ENCODE measurements around the gene DIPK1A. TPM values are rescaled to one million over a fixed set of nuclear protein-coding genes. Genes with fewer than 3 reads are reported as not detected.
"Not testable (repeated sequence)": the region's sequence is repeated elsewhere in the genome, so short reads cannot be mapped to it uniquely, and the experiment has no call there.

Gene DIPK1A
- total RNA-seq, 2 donors from 2014 or later = 8.4 to 9.3 TPM

GRCh38 chr1:92993581-92993980 is 32.3 kb upstream of the DIPK1A start:
- Mint-ChIP-seq H3K9me3 (no peaks in the 10 kb centered on the region), H3K4me1 (ENCODE audit: low read depth) (peaks cover 44% of the 10 kb centered on the region), H3K27me3 (ENCODE audit: low read depth) (peaks cover 8% of the 10 kb centered on the region), H3K4me3 (no peak overlapping the region), H3K36me3 (ENCODE audit: insufficient read depth in 2 of 2) (peaks cover 0 to 2% of the 10 kb centered on the region in 2 donors), H3K27ac (no peak overlapping the region)
- no peak for DNase-seq
- no peak for ATAC-seq (replicated peaks in 1 of 2)

DNA sequence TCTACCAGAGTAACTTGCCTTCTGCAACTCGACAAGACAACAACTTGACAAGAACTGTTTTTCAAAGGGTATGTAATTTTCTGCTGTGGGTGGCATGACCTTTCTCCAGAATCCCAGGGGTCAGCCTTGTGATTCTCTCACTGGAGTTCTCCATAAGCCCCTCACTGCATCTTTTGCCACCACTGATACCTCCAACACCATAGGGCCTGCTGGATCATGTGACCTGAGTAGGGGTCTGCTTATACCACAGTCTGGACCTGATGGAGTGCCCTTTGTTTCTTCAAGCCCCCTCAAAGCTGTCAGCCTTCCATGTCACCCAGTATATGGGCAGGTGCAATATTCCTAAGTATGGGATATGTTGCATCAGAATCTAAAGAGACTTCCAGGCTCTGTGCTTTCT is 31.6 kb upstream of the DIPK1A start:
- Mint-ChIP-seq H3K4me3 (no peak overlapping the region), H3K36me3 (ENCODE audit: insufficient read depth in 2 of 2) (peaks cover 0 to 2% of the 10 kb centered on the region in 2 donors), H3K4me1 (ENCODE audit: low read depth) (peaks cover 51% of the 10 kb centered on the region), H3K27ac (no peak overlapping the region), H3K9me3 (no peaks in the 10 kb centered on the region), H3K27me3 (ENCODE audit: low read depth) (peaks cover 2% of the 10 kb centered on the region)
- DNase-seq (no peak), ATAC-seq (replicated peaks in 1 of 2) (no peak)

GRCh38 chr1:92992054-92992453 is 30.8 kb upstream of the DIPK1A start:
- DNase-seq (no peak), ATAC-seq (replicated peaks in 1 of 2) (no peak)
- Mint-ChIP-seq H3K4me3 (no peak overlapping the region), H3K4me1 (ENCODE audit: low read depth) (peaks cover 59% of the 10 kb centered on the region), H3K9me3 (no peaks in the 10 kb centered on the region), H3K27ac (no peak overlapping the region), H3K36me3 (ENCODE audit: insufficient read depth in 2 of 2) (peaks cover 0 to 2% of the 10 kb centered on the region in 2 donors), H3K27me3 (ENCODE audit: low read depth) (no peaks in the 10 kb centered on the region)

GRCh38 chr1:92990828-92991227 is 29.6 kb upstream of the DIPK1A start:
- DNase-seq (no peak), ATAC-seq (replicated peaks in 1 of 2) (peak; percentile 62 to 64)
- no peaks in the 10 kb centered on the region for H3K9me3 Mint-ChIP-seq
- peak overlapping the region; percentile 56 to 73 for H3K4me3 Mint-ChIP-seq
- H3K36me3 Mint-ChIP-seq (ENCODE audit: insufficient read depth in 2 of 2) = peaks cover 0 to 2% of the 10 kb centered on the region in 2 donors
- peaks cover 70% of the 10 kb centered on the region for H3K4me1 Mint-ChIP-seq (ENCODE audit: low read depth)
- H3K27me3 Mint-ChIP-seq (ENCODE audit: low read depth) = no peaks in the 10 kb centered on the region
- peak overlapping the region; percentile 92 for H3K27ac Mint-ChIP-seq

GRCh38 chr1:92989936-92990583 is 28.8 kb upstream of the DIPK1A start:
- Mint-ChIP-seq H3K27me3 (ENCODE audit: low read depth) (no peaks in the 10 kb centered on the region), H3K36me3 (ENCODE audit: insufficient read depth in 2 of 2) (peaks cover 0 to 2% of the 10 kb centered on the region in 2 donors), H3K4me3 (peak overlapping the region; percentile 46 to 70), H3K27ac (peak overlapping the region; percentile 92), H3K4me1 (ENCODE audit: low read depth) (peaks cover 70% of the 10 kb centered on the region), H3K9me3 (no peaks in the 10 kb centered on the region)
- no peak for DNase-seq
- ATAC-seq (replicated peaks in 1 of 2) = no peak

- H3K4me1 Mint-ChIP-seq (ENCODE audit: low read depth) = peaks cover 76% of the 10 kb centered on the region
These were observed 28.0 kb upstream of the DIPK1A start for GRCh38 chr1:92989253-92989652.

DNA sequence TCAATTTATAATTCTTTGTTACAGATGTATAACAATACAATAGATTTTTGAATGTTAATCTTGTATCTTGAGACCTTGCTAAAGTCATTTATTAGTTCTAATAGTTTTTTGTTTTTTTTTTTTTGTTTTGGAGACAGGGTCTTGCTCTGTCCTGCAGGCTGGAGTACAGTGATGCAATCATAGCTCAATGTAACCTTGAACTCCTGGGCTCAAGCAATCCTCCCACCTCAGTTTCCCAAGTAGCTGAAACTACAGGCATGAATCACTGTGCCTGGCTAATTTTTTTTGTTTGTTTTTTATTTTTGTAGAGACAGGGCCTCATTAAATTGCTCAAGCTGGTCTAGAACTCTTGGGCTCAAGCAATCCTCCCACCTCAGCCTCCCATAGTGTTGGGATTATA is 26.2 kb upstream of the DIPK1A start:
- no peak for DNase-seq
- Mint-ChIP-seq H3K9me3 (peaks cover 4 to 5% of the 10 kb centered on the region in 2 donors), H3K4me1 (ENCODE audit: low read depth) (peaks cover 63% of the 10 kb centered on the region), H3K27ac (no peak overlapping the region), H3K4me3 (no peak overlapping the region), H3K27me3 (ENCODE audit: low read depth) (no peaks in the 10 kb centered on the region), H3K36me3 (ENCODE audit: insufficient read depth in 2 of 2) (peaks cover 3 to 9% of the 10 kb centered on the region in 2 donors)
- peak in 1 of 2 donors; percentile 5 for ATAC-seq (replicated peaks in 1 of 2)

More at GRCh38 chr1:92989253-92989652, 28.0 kb upstream of the DIPK1A start:
- no peaks in the 10 kb centered on the region for H3K9me3 Mint-ChIP-seq
- no peak for DNase-seq
- H3K27ac Mint-ChIP-seq = peak overlapping the region; percentile 92
- peak overlapping the region; percentile 46 to 70 for H3K4me3 Mint-ChIP-seq
- H3K27me3 Mint-ChIP-seq (ENCODE audit: low read depth) = no peaks in the 10 kb centered on the region
- ATAC-seq (replicated peaks in 1 of 2) = peak; percentile 59 to 60
- H3K36me3 Mint-ChIP-seq (ENCODE audit: insufficient read depth in 2 of 2) = peaks cover 0 to 2% of the 10 kb centered on the region in 2 donors

GRCh38 chr1:92985101-92985500 is 23.8 kb upstream of the DIPK1A start:
- Mint-ChIP-seq H3K4me3 (no peak overlapping the region), H3K27me3 (ENCODE audit: low read depth) (no peaks in the 10 kb centered on the region), H3K4me1 (ENCODE audit: low read depth) (peaks cover 68% of the 10 kb centered on the region), H3K9me3 (peaks cover 4 to 5% of the 10 kb centered on the region in 2 donors), H3K36me3 (ENCODE audit: insufficient read depth in 2 of 2) (peaks cover 3 to 7% of the 10 kb centered on the region in 2 donors), H3K27ac (no peak overlapping the region)
- DNase-seq = no peak
- no peak for ATAC-seq (replicated peaks in 1 of 2)

GRCh38 chr1:92980732-92981647 is 19.7 kb upstream of the DIPK1A start:
- DNase-seq (peak; percentile 41 to 65), ATAC-seq (replicated peaks in 1 of 2) (peak; percentile 83 to 89)
- peaks cover 3 to 7% of the 10 kb centered on the region in 2 donors for H3K36me3 Mint-ChIP-seq (ENCODE audit: insufficient read depth in 2 of 2)
- peaks cover 62% of the 10 kb centered on the region for H3K4me1 Mint-ChIP-seq (ENCODE audit: low read depth)
- peak overlapping the region; percentile 98 for H3K27ac Mint-ChIP-seq
- peaks cover 4 to 5% of the 10 kb centered on the region in 2 donors for H3K9me3 Mint-ChIP-seq
- no peaks in the 10 kb centered on the region for H3K27me3 Mint-ChIP-seq (ENCODE audit: low read depth)
- peak overlapping the region; percentile 72 to 96 for H3K4me3 Mint-ChIP-seq

DNA sequence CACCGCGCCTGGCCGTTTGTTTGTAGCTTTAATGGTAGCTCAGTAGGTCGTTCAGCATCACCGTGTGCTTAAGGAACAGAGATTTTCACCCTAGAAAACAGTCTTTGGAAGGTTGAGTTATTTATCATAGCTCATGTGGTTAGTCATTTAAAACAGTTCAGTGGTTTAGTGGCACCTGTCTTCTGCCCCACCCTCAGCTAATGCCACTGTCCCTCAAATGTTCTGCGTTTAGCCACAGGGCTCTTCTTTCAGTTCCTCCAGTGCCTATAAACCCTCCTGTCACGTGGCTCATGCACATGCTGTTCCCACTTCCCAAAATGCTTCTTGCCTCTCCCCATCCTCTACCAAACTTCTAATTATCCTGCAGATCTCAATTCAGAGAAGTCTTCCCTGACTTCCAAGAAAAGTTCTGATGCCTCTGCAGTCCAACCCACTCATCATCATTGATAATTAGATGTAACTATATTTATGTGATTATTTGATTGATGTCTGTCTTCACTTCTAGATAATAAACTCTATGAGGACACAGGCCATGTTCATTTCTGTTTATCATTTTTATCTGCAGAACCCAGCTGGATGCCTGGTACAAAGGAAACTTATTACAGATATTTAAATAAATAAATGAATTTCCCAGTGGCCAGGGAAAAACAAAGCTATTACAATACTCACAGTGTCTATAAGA is 14.4 kb upstream of the DIPK1A start:
- H3K27ac Mint-ChIP-seq = peak overlapping the region; percentile 31
- no peaks in the 10 kb centered on the region for H3K27me3 Mint-ChIP-seq (ENCODE audit: low read depth)
- H3K36me3 Mint-ChIP-seq (ENCODE audit: insufficient read depth in 2 of 2) = no peaks in the 10 kb centered on the region
- H3K4me3 Mint-ChIP-seq = peak overlapping the region; percentile 4 to 41
- ATAC-seq (replicated peaks in 1 of 2) (peak; percentile 67), DNase-seq (peak in 1 of 2 donors; percentile 33)
- no peaks in the 10 kb centered on the region for H3K9me3 Mint-ChIP-seq
- H3K4me1 Mint-ChIP-seq (ENCODE audit: low read depth) = peaks cover 76% of the 10 kb centered on the region

DNA sequence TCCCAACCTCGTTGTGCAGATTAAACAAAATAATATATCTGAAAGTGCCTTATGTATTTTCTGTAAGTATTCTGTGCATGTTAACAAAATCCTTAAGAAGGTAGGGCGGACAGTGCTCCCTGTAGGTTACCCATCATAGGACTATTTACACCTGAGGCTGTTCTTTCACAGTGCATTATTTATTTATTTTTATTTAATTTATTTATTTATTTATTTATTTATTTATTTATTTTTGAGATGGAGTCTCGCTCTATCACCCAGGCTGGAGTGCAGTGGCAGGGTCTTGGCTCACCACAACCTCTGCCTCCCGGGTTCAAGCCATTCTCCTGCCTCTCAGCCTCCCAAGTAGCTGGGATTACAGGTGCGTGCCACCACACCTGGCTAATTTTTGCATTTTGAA is 12.8 kb upstream of the DIPK1A start:
- not testable (repeated sequence) for H3K9me3 Mint-ChIP-seq; DNase-seq; ATAC-seq (replicated peaks in 1 of 2); H3K36me3 Mint-ChIP-seq (ENCODE audit: insufficient read depth in 2 of 2); H3K27ac Mint-ChIP-seq; H3K27me3 Mint-ChIP-seq (ENCODE audit: low read depth)
- peak overlapping the region in 1 of 2 donors; percentile 60 for H3K4me3 Mint-ChIP-seq
- peaks cover 80% of the 10 kb centered on the region for H3K4me1 Mint-ChIP-seq (ENCODE audit: low read depth)

- Mint-ChIP-seq H3K4me1 (ENCODE audit: low read depth) (peaks cover 80% of the 10 kb centered on the region), H3K9me3 (no peaks in the 10 kb centered on the region)
These were observed 12.1 kb upstream of the DIPK1A start for GRCh38 chr1:92973203-92973897.

More at GRCh38 chr1:92973203-92973897, 12.1 kb upstream of the DIPK1A start:
- Mint-ChIP-seq H3K4me3 (peak overlapping the region; percentile 55 to 60), H3K36me3 (ENCODE audit: insufficient read depth in 2 of 2) (no peaks in the 10 kb centered on the region), H3K27ac (peak overlapping the region; percentile 85), H3K27me3 (ENCODE audit: low read depth) (no peaks in the 10 kb centered on the region)
- DNase-seq (no peak), ATAC-seq (replicated peaks in 1 of 2) (peak; percentile 42 to 53)

All from activated T-cell treated with anti-CD3 and anti-CD28 coated beads, Interleukin-2, amount 50 U/mL, for 72 hours (primary cell).